Activated T-cell treated with anti-CD3 and anti-CD28 coated beads, Interleukin-2, amount 50 U/mL, for 72 hours (primary cell): ENCODE data around the gene TSHZ3. TPM values are rescaled to one million over a fixed set of nuclear protein-coding genes. Genes with fewer than 3 reads are reported as not detected.
A peak's percentile ranks its signal among the peaks of the same experiment; 100 is the strongest.

Experiments used
- ATAC-seq, 2 donors: fragments of 150-1000 bp; cut with Tn5 transposase; replicated peaks in 1 of 2; 2 replicates each; pipeline ENCODE4 v1.10.0; 2021; ENCODE audit warnings: moderate library complexity in 2 of 2, mild to moderate bottlenecking in 1 of 2
- DNase-seq, 2 donors: peaks; one replicate each; pipeline ENCODE4 v3.0.0; 2021 to 2022; ENCODE audit warnings: mixed read lengths in 1 of 2
- H3K27ac Mint-ChIP-seq: one replicate; pipeline ENCODE4 v1.8.0; 2022; ENCODE audit warnings: mild to moderate bottlenecking, moderate library complexity, mixed read lengths
- H3K27me3 Mint-ChIP-seq: one replicate; pipeline ENCODE4 v1.8.0; 2022; ENCODE audit warnings: low read depth, mixed read lengths
- H3K36me3 Mint-ChIP-seq, 2 donors: one replicate each; pipeline ENCODE4 v1.8.0; 2022; ENCODE audit warnings: mixed read lengths in 2 of 2, mild to moderate bottlenecking in 1 of 2; ENCODE audit not compliant: insufficient read depth in 2 of 2
- H3K4me1 Mint-ChIP-seq: one replicate; pipeline ENCODE4 v1.8.0; 2022; ENCODE audit warnings: low read depth, mixed read lengths
- H3K4me3 Mint-ChIP-seq, 2 donors: one replicate each; pipeline ENCODE4 v1.8.0; 2022; ENCODE audit warnings: mild to moderate bottlenecking in 2 of 2, mixed read lengths in 2 of 2, moderate library complexity in 2 of 2
- H3K9me3 Mint-ChIP-seq, 2 donors: one replicate each; pipeline ENCODE4 v1.8.0; 2022; ENCODE audit warnings: mixed read lengths in 2 of 2
- total RNA-seq, 2 donors: library from RNA; stranded (reverse); gene quantifications; one replicate each; pipeline ENCODE4 v1.2.3, GENCODE V29; 2022

The TSHZ3 gene
- 1 to 10 TPM in 1 of 2 donors, under 1 TPM in 1; 0.74 to 3.0 TPM for total RNA-seq

- Mint-ChIP-seq H3K36me3 (peaks cover 2 to 3% of the 10 kb centered on the region in 2 donors), H3K4me3 (peak within 1 kb of the TSS; percentile 83), H3K27ac (no peak within 1 kb of the TSS), H3K4me1 (peaks cover 33% of the 10 kb centered on the region), H3K9me3 (no peaks in the 10 kb centered on the region), H3K27me3 (peaks cover 58% of the 10 kb centered on the region)
- DNase-seq (peak; percentile 56 to 58), ATAC-seq (peak; percentile 59 to 61)
Observed at GRCh38 chr19:31349160-31349881, at the start of gene TSHZ3. Gene TSHZ3, minus strand, starts transcription at chr19:31349436. Its CDS starts 217 bp downstream, at chr19:31349219.

GRCh38 chr19:31397308-31397707 lies 48.1 kb upstream of the TSHZ3 start:
- H3K27ac Mint-ChIP-seq, result no peak overlapping the region
- H3K36me3 Mint-ChIP-seq, result no peaks in the 10 kb centered on the region
- DNase-seq (no peak), ATAC-seq (no peak)
- H3K9me3 Mint-ChIP-seq, result no peaks in the 10 kb centered on the region
- no peaks in the 10 kb centered on the region for H3K4me1 Mint-ChIP-seq
- peaks cover 14% of the 10 kb centered on the region for H3K27me3 Mint-ChIP-seq
- H3K4me3 Mint-ChIP-seq, result no peak overlapping the region

- ATAC-seq, result no peak
- H3K36me3 Mint-ChIP-seq, result no peaks in the 10 kb centered on the region
- H3K27me3 Mint-ChIP-seq, result peaks cover 20% of the 10 kb centered on the region
- H3K9me3 Mint-ChIP-seq, result no peaks in the 10 kb centered on the region
- no peak for DNase-seq
- H3K4me1 Mint-ChIP-seq, result no peaks in the 10 kb centered on the region
- H3K27ac Mint-ChIP-seq, result peak overlapping the region; percentile 10
- H3K4me3 Mint-ChIP-seq, result no peak overlapping the region
Observed at GRCh38 chr19:31392464-31392863, 43.2 kb upstream of the TSHZ3 start.

GRCh38 chr19:31391518-31391917 lies 42.3 kb upstream of the TSHZ3 start:
- DNase-seq (no peak), ATAC-seq (no peak)
- H3K9me3 Mint-ChIP-seq, result no peaks in the 10 kb centered on the region

GRCh38 chr19:31390711-31391110 lies 41.5 kb upstream of the TSHZ3 start:
- Mint-ChIP-seq H3K4me3 (no peak overlapping the region), H3K9me3 (no peaks in the 10 kb centered on the region), H3K27me3 (peaks cover 16% of the 10 kb centered on the region)

More at GRCh38 chr19:31391518-31391917, 42.3 kb upstream of the TSHZ3 start:
- Mint-ChIP-seq H3K27me3 (peaks cover 20% of the 10 kb centered on the region), H3K36me3 (no peaks in the 10 kb centered on the region), H3K27ac (no peak overlapping the region), H3K4me1 (no peaks in the 10 kb centered on the region), H3K4me3 (no peak overlapping the region)

GRCh38 chr19:31389874-31390273 lies 40.6 kb upstream of the TSHZ3 start:
- no peak overlapping the region for H3K4me3 Mint-ChIP-seq
- no peaks in the 10 kb centered on the region for H3K4me1 Mint-ChIP-seq
- no peaks in the 10 kb centered on the region for H3K36me3 Mint-ChIP-seq
- DNase-seq, result no peak
- no peak overlapping the region for H3K27ac Mint-ChIP-seq
- no peaks in the 10 kb centered on the region for H3K9me3 Mint-ChIP-seq
- peaks cover 12% of the 10 kb centered on the region for H3K27me3 Mint-ChIP-seq
- ATAC-seq, result no peak

More at GRCh38 chr19:31390711-31391110, 41.5 kb upstream of the TSHZ3 start:
- Mint-ChIP-seq H3K27ac (no peak overlapping the region), H3K36me3 (no peaks in the 10 kb centered on the region), H3K4me1 (no peaks in the 10 kb centered on the region)
- ATAC-seq (no peak), DNase-seq (no peak)

- H3K36me3 Mint-ChIP-seq, result no peaks in the 10 kb centered on the region
- H3K4me1 Mint-ChIP-seq, result no peaks in the 10 kb centered on the region
- H3K4me3 Mint-ChIP-seq, result no peak overlapping the region
- H3K27ac Mint-ChIP-seq, result no peak overlapping the region
- no peaks in the 10 kb centered on the region for H3K9me3 Mint-ChIP-seq
- DNase-seq (no peak), ATAC-seq (no peak)
- H3K27me3 Mint-ChIP-seq, result peaks cover 8% of the 10 kb centered on the region
Observed at GRCh38 chr19:31387717-31388301, 38.6 kb upstream of the TSHZ3 start.

- no peaks in the 10 kb centered on the region for H3K4me1 Mint-ChIP-seq
Observed at GRCh38 chr19:31386806-31387205, 37.6 kb upstream of the TSHZ3 start.

GRCh38 chr19:31385744-31386143 lies 36.5 kb upstream of the TSHZ3 start:
- Mint-ChIP-seq H3K9me3 (no peaks in the 10 kb centered on the region), H3K4me3 (no peak overlapping the region)

More at GRCh38 chr19:31386806-31387205, 37.6 kb upstream of the TSHZ3 start:
- ATAC-seq (no peak), DNase-seq (no peak)
- H3K36me3 Mint-ChIP-seq, result no peaks in the 10 kb centered on the region
- H3K27ac Mint-ChIP-seq, result no peak overlapping the region
- peaks cover 3% of the 10 kb centered on the region for H3K27me3 Mint-ChIP-seq
- H3K4me3 Mint-ChIP-seq, result no peak overlapping the region
- no peaks in the 10 kb centered on the region for H3K9me3 Mint-ChIP-seq

GRCh38 chr19:31383553-31383952 lies 34.3 kb upstream of the TSHZ3 start:
- Mint-ChIP-seq H3K4me3 (no peak overlapping the region), H3K36me3 (no peaks in the 10 kb centered on the region), H3K27me3 (peaks cover 14% of the 10 kb centered on the region), H3K9me3 (no peaks in the 10 kb centered on the region), H3K4me1 (no peaks in the 10 kb centered on the region), H3K27ac (no peak overlapping the region)
- DNase-seq, result no peak
- no peak for ATAC-seq

More at GRCh38 chr19:31385744-31386143, 36.5 kb upstream of the TSHZ3 start:
- no peaks in the 10 kb centered on the region for H3K4me1 Mint-ChIP-seq
- ATAC-seq (no peak), DNase-seq (no peak)
- no peaks in the 10 kb centered on the region for H3K36me3 Mint-ChIP-seq
- H3K27me3 Mint-ChIP-seq, result peaks cover 11% of the 10 kb centered on the region
- H3K27ac Mint-ChIP-seq, result no peak overlapping the region

- ATAC-seq (no peak), DNase-seq (no peak)
- Mint-ChIP-seq H3K9me3 (no peaks in the 10 kb centered on the region), H3K4me3 (no peak overlapping the region), H3K4me1 (no peaks in the 10 kb centered on the region), H3K36me3 (no peaks in the 10 kb centered on the region), H3K27ac (no peak overlapping the region), H3K27me3 (peaks cover 14% of the 10 kb centered on the region)
Observed at GRCh38 chr19:31380854-31381253, 31.6 kb upstream of the TSHZ3 start.

GRCh38 chr19:31378404-31378803 lies 29.2 kb upstream of the TSHZ3 start:
- Mint-ChIP-seq H3K9me3 (no peaks in the 10 kb centered on the region), H3K27ac (no peak overlapping the region), H3K4me1 (no peaks in the 10 kb centered on the region), H3K27me3 (peaks cover 22% of the 10 kb centered on the region), H3K4me3 (no peak overlapping the region), H3K36me3 (no peaks in the 10 kb centered on the region)
- ATAC-seq (no peak), DNase-seq (no peak)

- Mint-ChIP-seq H3K4me3 (no peak overlapping the region), H3K9me3 (no peaks in the 10 kb centered on the region), H3K27me3 (peaks cover 22% of the 10 kb centered on the region), H3K27ac (no peak overlapping the region), H3K4me1 (peaks cover under 1% of the 10 kb centered on the region), H3K36me3 (no peaks in the 10 kb centered on the region)
- DNase-seq (no peak), ATAC-seq (no peak)
Observed at GRCh38 chr19:31377736-31378135, 28.5 kb upstream of the TSHZ3 start.
